ENCODE results near the gene PRRT1B.

GRCh38 chr9:131585375-131585774 is 40.1 kb downstream of the PRRT1B start:
- TF ChIP-seq CREB1 (CRISPR knock-in tag; IDR thresholded peaks at IDR 0.05), result no peak
- no peak for TF ChIP-seq RELA (CRISPR knock-in tag; IDR thresholded peaks at IDR 0.05; ENCODE audit: borderline replicate concordance)
- no peak for TF ChIP-seq GRHL2 (CRISPR knock-in tag; IDR thresholded peaks at IDR 0.05; ENCODE audit: insufficient replicate concordance, severe bottlenecking)
- TF ChIP-seq HMGA2 (CRISPR knock-in tag; IDR thresholded peaks at IDR 0.05), result no peak
